ENCODE data around the gene CERS3. TPM values are rescaled to one million over a fixed set of nuclear protein-coding genes. Genes with fewer than 3 reads are reported as not detected.

CERS3 gene
- total and polyA plus RNA-seq, 10 of the 15 experiments (the other 5 are each of a cell fraction or from before 2014, with no cell fraction given) = not detected

GRCh38 chr15:100571592-100572167, 42.9 kb upstream of the CERS3 start (continued):
- TF ChIP-seq SKIL (IDR thresholded peaks at IDR 0.05; ENCODE audit: low read depth, poor library complexity, severe bottlenecking) (no peak), SMARCA5 (IDR thresholded peaks at IDR 0.05) (no peak), HDAC2 (IDR thresholded peaks at IDR 0.05) (no peak), YY1 (IDR thresholded peaks at IDR 0.05; ENCODE audit: low read depth, low read length) (no peak), SRF (IDR thresholded peaks at IDR 0.05; ENCODE audit: low read depth in 2 of 2, low read length in 2 of 2) (no peak), RELA (IDR thresholded peaks at IDR 0.05; ENCODE audit: borderline replicate concordance, partially characterized antibody) (no peak), IRF4 (IDR thresholded peaks at IDR 0.05; ENCODE audit: low read depth, low read length) (no peak)

- intact Hi-C loops (cut with micrococcal nuclease; ENCODE audit: unreplicated experiment) = loop anchor here (5.0 to 10.0 kb wide), 2 partner anchors 216 to 644 kb away; no protein-coding TSS in a partner anchor
- Histone ChIP-seq H3K9ac (ENCODE audit: control insufficient read depth, insufficient read depth, low read length) (no peak overlapping the region), H3K79me2 (ENCODE audit: control insufficient read depth, insufficient read depth, low read length) (no peaks in the 10 kb centered on the region), H3K9me3 (replicated peaks; ENCODE audit: control insufficient read depth, insufficient read depth, low read length) (no peaks in the 10 kb centered on the region), H3K4me3 (no peak overlapping the region), H3K4me1 (ENCODE audit: control insufficient read depth, insufficient read depth, low read length) (peaks cover 9% of the 10 kb centered on the region), H3K4me2 (ENCODE audit: control insufficient read depth, insufficient read depth) (peak overlapping the region; percentile 44), H3K27me3 (replicated peaks in 1 of 2; ENCODE audit: control insufficient read depth in 2 of 2, insufficient read depth in 2 of 2, low read length in 1 of 2) (no peaks in the 10 kb centered on the region), H4K20me1 (ENCODE audit: control insufficient read depth, insufficient read depth) (no peaks in the 10 kb centered on the region), H3K36me3 (ENCODE audit: control insufficient read depth in 2 of 2, insufficient read depth in 2 of 2, low read length in 1 of 2) (peaks cover 3 to 27% of the 10 kb centered on the region in 2 experiments), H2AFZ (ENCODE audit: control insufficient read depth, low read depth, low read length) (no peak overlapping the region), H3K27ac (ENCODE audit: control insufficient read depth, insufficient read depth) (peak overlapping the region; percentile 66)
- POLR2A ChIA-PET = no interaction called here
- in situ Hi-C loops (cut with MboI) = no loop called here
- RAD21 ChIA-PET (ENCODE audit: unreplicated experiment) = interaction anchor here (0.7 kb wide), 1 partner anchor 642 kb away, joined by 3 read pairs; no protein-coding TSS in a partner anchor
- ATAC-seq = peak; percentile 61; the same call in 2 of the 3 replicates
- CTCF ChIA-PET = interaction anchor here (0.6 to 4.2 kb wide), 5 partner anchors 19 to 221 kb away, joined by 3 to 23 read pairs (median 4); no protein-coding TSS in a partner anchor
- FAIRE-seq = no peak
- DNase-seq (ENCODE audit: low read depth, low spot score) = peak; percentile 40
- no TSS peak for BruUV-seq (replicated peaks)
- SMC1A ChIA-PET (ENCODE audit: uncharacterized antibody, unreplicated experiment) = interaction anchor here (0.7 to 1.8 kb wide), 4 partner anchors 9 to 642 kb away, joined by 3 to 5 read pairs (median 4); no protein-coding TSS in a partner anchor
- no peak for TF ChIP-seq BACH1 (IDR thresholded peaks at IDR 0.05; ENCODE audit: borderline replicate concordance)
- TF ChIP-seq GABPA (IDR thresholded peaks at IDR 0.05; ENCODE audit: low read depth) = no peak
- no peak for TF ChIP-seq MLLT1 (IDR thresholded peaks at IDR 0.05)
- WGBS (ENCODE audit: insufficient coverage, insufficient replicate concordance, low lambda C conversion rate, missing lambda C conversion rate) = 68% methylated on average over 4 of the region's 4 CpGs
Measured at GRCh38 chr15:100570735-100571313, 42.1 kb upstream of the CERS3 start.
